Stimulated activated CD4-positive, alpha-beta T cell treated with anti-CD3 and anti-CD28 coated beads, TNF-alpha, amount 100 ng/mL, for 1 hour (primary cell): ENCODE results near the gene AFF3.
"Not testable (repeated sequence)": the region's sequence is repeated elsewhere in the genome, so short reads cannot be mapped to it uniquely, and the experiment has no call there.

ENCODE experiments used
- DNase-seq, 3 donors: peaks; one replicate each; pipeline ENCODE4 v3.0.0-alpha.2; 2020; ENCODE audit warnings: low read depth in 3 of 3, low spot score in 1 of 3

AFF3 gene

GRCh38 chr2:99974682-99975375 lies 167.6 kb downstream of the AFF3 start:
- no peak for DNase-seq

- no peak for DNase-seq
Measured at GRCh38 chr2:99974275-99974674, 168.1 kb downstream of the AFF3 start.

- DNase-seq: no peak
Measured at GRCh38 chr2:99971326-99971900, 171.0 kb downstream of the AFF3 start.

- DNase-seq: no peak
Measured at GRCh38 chr2:99970292-99970868, 172.0 kb downstream of the AFF3 start.

GRCh38 chr2:99961196-99961913 lies 181.0 kb downstream of the AFF3 start:
- DNase-seq: no peak

GRCh38 chr2:99960790-99961189 lies 181.6 kb downstream of the AFF3 start:
- DNase-seq: no peak

- no peak for DNase-seq
Measured at GRCh38 chr2:99960291-99960690, 182.1 kb downstream of the AFF3 start.

GRCh38 chr2:99959261-99960014 lies 183.0 kb downstream of the AFF3 start:
- no peak for DNase-seq

GRCh38 chr2:99957332-99958133 lies 184.9 kb downstream of the AFF3 start:
- no peak for DNase-seq

- no peak for DNase-seq
Measured at GRCh38 chr2:99956232-99957030, 186.0 kb downstream of the AFF3 start.

GRCh38 chr2:99953750-99954149 lies 188.6 kb downstream of the AFF3 start:
- no peak for DNase-seq

- no peak for DNase-seq
Measured at GRCh38 chr2:99949963-99950362, 192.4 kb downstream of the AFF3 start.

- DNase-seq: no peak
Measured at GRCh38 chr2:99949530-99949929, 192.9 kb downstream of the AFF3 start.

- no peak for DNase-seq
Measured at GRCh38 chr2:99948010-99948409, 194.4 kb downstream of the AFF3 start.

GRCh38 chr2:99947366-99947765 lies 195.0 kb downstream of the AFF3 start:
- DNase-seq: not testable (repeated sequence)

GRCh38 chr2:99944019-99944418 lies 198.4 kb downstream of the AFF3 start:
- no peak for DNase-seq

GRCh38 chr2:99942561-99943347 lies 199.6 kb downstream of the AFF3 start:
- no peak for DNase-seq

GRCh38 chr2:99940963-99941362 lies 201.4 kb downstream of the AFF3 start:
- DNase-seq: no peak

GRCh38 chr2:99939135-99939534 lies 203.3 kb downstream of the AFF3 start:
- no peak for DNase-seq
